ENCODE results near the gene ATP5F1B. TPM values are rescaled to one million over a fixed set of nuclear protein-coding genes. Genes with fewer than 3 reads are reported as not detected.
A peak's percentile ranks its signal among the peaks of the same experiment; 100 is the strongest.

The ATP5F1B gene
- total and polyA plus RNA-seq, 3 experiments from 2014 or later: 828 to 960 (median 925) TPM

GRCh38 chr12:56645201-56645716 is 525 bp downstream of the ATP5F1B start:
- Mint-ChIP-seq H3K27me3 (no peaks in the 10 kb centered on the region), H3K27ac (peak overlapping the region; percentile 76 to 100 (median 98)), H3K4me1 (peaks cover 28 to 39% (median 39%) of the 10 kb centered on the region in 3 donors), H3K9me3 (no peaks in the 10 kb centered on the region), H3K36me3 (peaks cover 3 to 49% (median 15%) of the 10 kb centered on the region in 3 donors), H3K4me3 (peak overlapping the region; percentile 79 to 99 (median 93))
- ChIA-PET CTCF (interaction anchor here (0.6 to 2.0 kb wide), 4 partner anchors 9 to 43 kb away, joined by 3 to 15 read pairs (median 8); no protein-coding TSS in a partner anchor), POLR2A (interaction anchor here (0.7 to 3.3 kb wide), 9 partner anchors 9 to 466 kb away, joined by 3 to 54 read pairs (median 16); partner anchors contain the start of genes BAZ2A, NACA, PTGES3 and STAT6)
- Histone ChIP-seq H3K4me1 (ENCODE audit: insufficient read depth, low read length) (peaks cover 23% of the 10 kb centered on the region), H3K4me3 (ENCODE audit: low read length) (peak overlapping the region; percentile 100), H3K9me3 (ENCODE audit: low read length) (no peaks in the 10 kb centered on the region), H3K27me3 (ENCODE audit: insufficient read depth, low read length, poor library complexity, severe bottlenecking) (no peaks in the 10 kb centered on the region), H3K27ac (ENCODE audit: low read depth, low read length) (peak overlapping the region; percentile 98), H3K36me3 (ENCODE audit: insufficient read depth, low read length) (peaks cover 23% of the 10 kb centered on the region)
- no peak for DNase-seq

- no peaks in the 10 kb centered on the region for H3K27me3 ChIP-seq (ENCODE audit: insufficient read depth, low read length, poor library complexity, severe bottlenecking)
- ChIA-PET CTCF (interaction anchor here (1.3 to 2.0 kb wide), 3 partner anchors 8 to 40 kb away, joined by 5 to 15 read pairs (median 10); no protein-coding TSS in a partner anchor), POLR2A (interaction anchor here (0.7 to 3.3 kb wide), 3 partner anchors 9 to 34 kb away, joined by 3 to 54 read pairs (median 33); partner anchors contain the start of gene BAZ2A)
- Mint-ChIP-seq H3K9me3 (no peaks in the 10 kb centered on the region), H3K36me3 (peaks cover 7 to 55% (median 18%) of the 10 kb centered on the region in 3 donors), H3K27ac (peak overlapping the region; percentile 76 to 100 (median 98)), H3K27me3 (no peaks in the 10 kb centered on the region), H3K4me3 (peak overlapping the region; percentile 79 to 99 (median 93)), H3K4me1 (peaks cover 31 to 43% (median 43%) of the 10 kb centered on the region in 3 donors)
- no peaks in the 10 kb centered on the region for H3K9me3 ChIP-seq (ENCODE audit: low read length)
- DNase-seq: no peak
- peak overlapping the region; percentile 100 for H3K4me3 ChIP-seq (ENCODE audit: low read length)
- peaks cover 23% of the 10 kb centered on the region for H3K4me1 ChIP-seq (ENCODE audit: insufficient read depth, low read length)
- peaks cover 27% of the 10 kb centered on the region for H3K36me3 ChIP-seq (ENCODE audit: insufficient read depth, low read length)
- peak overlapping the region; percentile 98 for H3K27ac ChIP-seq (ENCODE audit: low read depth, low read length)
These were observed 1.1 kb downstream of the ATP5F1B start for GRCh38 chr12:56644654-56645053.

GRCh38 chr12:56641219-56641618 is 4.6 kb downstream of the ATP5F1B start:
- POLR2A ChIA-PET: interaction anchor here (0.6 to 0.7 kb wide), 2 partner anchors 12 to 453 kb away, joined by 3 read pairs; no protein-coding TSS in a partner anchor
- Mint-ChIP-seq H3K27ac (no peak overlapping the region), H3K36me3 (peaks cover 18 to 85% (median 21%) of the 10 kb centered on the region in 3 donors), H3K4me3 (no peak overlapping the region), H3K9me3 (no peaks in the 10 kb centered on the region), H3K27me3 (no peaks in the 10 kb centered on the region), H3K4me1 (peaks cover 41 to 58% (median 57%) of the 10 kb centered on the region in 3 donors)
- no peaks in the 10 kb centered on the region for H3K9me3 ChIP-seq (ENCODE audit: low read length)
- peaks cover 34% of the 10 kb centered on the region for H3K4me1 ChIP-seq (ENCODE audit: insufficient read depth, low read length)
- H3K27ac ChIP-seq (ENCODE audit: low read depth, low read length): no peak overlapping the region
- H3K36me3 ChIP-seq (ENCODE audit: insufficient read depth, low read length): peaks cover 46% of the 10 kb centered on the region
- H3K4me3 ChIP-seq (ENCODE audit: low read length): no peak overlapping the region
- CTCF ChIA-PET: no interaction called here
- no peaks in the 10 kb centered on the region for H3K27me3 ChIP-seq (ENCODE audit: insufficient read depth, low read length, poor library complexity, severe bottlenecking)
- no peak for DNase-seq

- Mint-ChIP-seq H3K9me3 (no peaks in the 10 kb centered on the region), H3K4me3 (peak overlapping the region in 1 of 7 donors; percentile 91), H3K4me1 (peaks cover 51 to 60% (median 60%) of the 10 kb centered on the region in 3 donors), H3K27me3 (no peaks in the 10 kb centered on the region), H3K36me3 (peaks cover 8 to 65% (median 20%) of the 10 kb centered on the region in 3 donors), H3K27ac (peak overlapping the region; percentile 54 to 99 (median 95))
- H3K4me3 ChIP-seq (ENCODE audit: low read length): no peak overlapping the region
- DNase-seq: no peak
- H3K27me3 ChIP-seq (ENCODE audit: insufficient read depth, low read length, poor library complexity, severe bottlenecking): no peaks in the 10 kb centered on the region
- ChIA-PET CTCF (interaction anchor here (1.8 to 5.7 kb wide), 2 partner anchors 11 to 17 kb away, joined by 7 to 50 read pairs; no protein-coding TSS in a partner anchor), POLR2A (interaction anchor here (1.3 kb wide), 1 partner anchor 9 kb away, joined by 5 read pairs; no protein-coding TSS in a partner anchor)
- H3K9me3 ChIP-seq (ENCODE audit: low read length): no peaks in the 10 kb centered on the region
- peak overlapping the region; percentile 89 for H3K27ac ChIP-seq (ENCODE audit: low read depth, low read length)
- peaks cover 44% of the 10 kb centered on the region for H3K4me1 ChIP-seq (ENCODE audit: insufficient read depth, low read length)
- H3K36me3 ChIP-seq (ENCODE audit: insufficient read depth, low read length): peaks cover 36% of the 10 kb centered on the region
These were observed 8.2 kb downstream of the ATP5F1B start for GRCh38 chr12:56637621-56638020.

GRCh38 chr12:56636675-56637540 is 8.9 kb downstream of the ATP5F1B start:
- Mint-ChIP-seq H3K4me3 (peak overlapping the region; percentile 91 to 99 (median 94)), H3K36me3 (peaks cover 3 to 58% (median 20%) of the 10 kb centered on the region in 3 donors), H3K27me3 (no peaks in the 10 kb centered on the region), H3K9me3 (no peaks in the 10 kb centered on the region), H3K27ac (peak overlapping the region; percentile 94 to 100 (median 98)), H3K4me1 (peaks cover 54 to 61% (median 60%) of the 10 kb centered on the region in 3 donors)
- peak; percentile 95 to 98 (median 97) for DNase-seq
- peak overlapping the region; percentile 91 for H3K4me3 ChIP-seq (ENCODE audit: low read length)
- ChIA-PET POLR2A (interaction anchor here (0.5 to 3.8 kb wide), 10 partner anchors 9 to 663 kb away, joined by 3 to 54 read pairs (median 7); partner anchors contain the start of genes ATP5F1B, NACA, PTGES3 and RAB5B), CTCF (interaction anchor here (0.6 to 5.7 kb wide), 36 partner anchors 8 to 592 kb away, joined by 3 to 50 read pairs (median 4); partner anchors contain the start of genes ATP5F1B, GLS2, NACA and PRIM1)
- peaks cover 29% of the 10 kb centered on the region for H3K36me3 ChIP-seq (ENCODE audit: insufficient read depth, low read length)
- H3K9me3 ChIP-seq (ENCODE audit: low read length): no peaks in the 10 kb centered on the region
- peak overlapping the region; percentile 89 for H3K27ac ChIP-seq (ENCODE audit: low read depth, low read length)
- H3K4me1 ChIP-seq (ENCODE audit: insufficient read depth, low read length): peaks cover 51% of the 10 kb centered on the region
- no peaks in the 10 kb centered on the region for H3K27me3 ChIP-seq (ENCODE audit: insufficient read depth, low read length, poor library complexity, severe bottlenecking)

GRCh38 chr12:56635806-56636674 is 9.7 kb downstream of the ATP5F1B start:
- CTCF ChIA-PET: interaction anchor here (0.6 to 5.7 kb wide), 37 partner anchors 9 to 593 kb away, joined by 3 to 50 read pairs (median 4); partner anchors contain the start of genes ATP5F1B, GLS2, NACA and PRIM1
- no peaks in the 10 kb centered on the region for H3K27me3 ChIP-seq (ENCODE audit: insufficient read depth, low read length, poor library complexity, severe bottlenecking)
- peaks cover 58% of the 10 kb centered on the region for H3K4me1 ChIP-seq (ENCODE audit: insufficient read depth, low read length)
- H3K4me3 Mint-ChIP-seq: peak overlapping the region; percentile 91 to 99 (median 94)
- H3K27ac ChIP-seq (ENCODE audit: low read depth, low read length): peak overlapping the region; percentile 89
- H3K27me3 Mint-ChIP-seq: no peaks in the 10 kb centered on the region
- no peaks in the 10 kb centered on the region for H3K9me3 ChIP-seq (ENCODE audit: low read length)
- H3K4me3 ChIP-seq (ENCODE audit: low read length): peak overlapping the region; percentile 91
- peak; percentile 70 to 89 (median 77) for DNase-seq
- peaks cover 3 to 53% (median 20%) of the 10 kb centered on the region in 3 donors for H3K36me3 Mint-ChIP-seq
- H3K4me1 Mint-ChIP-seq: peaks cover 62 to 69% (median 68%) of the 10 kb centered on the region in 3 donors
- POLR2A ChIA-PET: interaction anchor here (0.5 to 3.8 kb wide), 13 partner anchors 8 to 662 kb away, joined by 3 to 54 read pairs (median 5); partner anchors contain the start of genes ATP5F1B, NACA, PTGES3 and RAB5B
- no peaks in the 10 kb centered on the region for H3K9me3 Mint-ChIP-seq
- peak overlapping the region; percentile 94 to 100 (median 98) for H3K27ac Mint-ChIP-seq
- peaks cover 28% of the 10 kb centered on the region for H3K36me3 ChIP-seq (ENCODE audit: insufficient read depth, low read length)

All from CD8-positive, alpha-beta memory T cell (primary cell).